Activated T-cell treated with anti-CD3 and anti-CD28 coated beads, Interleukin-2, amount 50 U/mL, for 4 hours (primary cell): ENCODE results near the gene SLIT1. TPM values are rescaled to one million over a fixed set of nuclear protein-coding genes. Genes with fewer than 3 reads are reported as not detected.

Experiments
- ATAC-seq, 2 donors: fragments of 200-7000 bp; cut with Tn5 transposase; one replicate each; pipeline ENCODE4 v1.10.0; 2021
- DNase-seq: peaks from one replicate; pipeline ENCODE4 v3.0.0-alpha.2; 2020
- H3K27me3 Mint-ChIP-seq: one replicate; pipeline ENCODE4 v1.8.0; 2021; ENCODE audit warnings: low read depth, mixed read lengths
- H3K36me3 Mint-ChIP-seq: one replicate; pipeline ENCODE4 v1.8.0; 2022; ENCODE audit warnings: mixed read lengths; ENCODE audit not compliant: insufficient read depth
- H3K4me1 Mint-ChIP-seq: one replicate; pipeline ENCODE4 v1.8.0; 2021; ENCODE audit warnings: low read depth, mixed read lengths
- H3K4me3 Mint-ChIP-seq: one replicate; pipeline ENCODE4 v1.8.0; 2021; ENCODE audit warnings: mild to moderate bottlenecking, moderate library complexity, mixed read lengths
- H3K9me3 Mint-ChIP-seq: one replicate; pipeline ENCODE4 v1.8.0; 2021; ENCODE audit warnings: mixed read lengths
- total RNA-seq, 3 donors: library from RNA; stranded (reverse); gene quantifications; one replicate each; pipeline ENCODE4 v1.2.1, GENCODE V29; 2021

The SLIT1 gene
- total RNA-seq, 3 donors from 2014 or later = 0.10 to 0.16 TPM; not detected in 1

DNA sequence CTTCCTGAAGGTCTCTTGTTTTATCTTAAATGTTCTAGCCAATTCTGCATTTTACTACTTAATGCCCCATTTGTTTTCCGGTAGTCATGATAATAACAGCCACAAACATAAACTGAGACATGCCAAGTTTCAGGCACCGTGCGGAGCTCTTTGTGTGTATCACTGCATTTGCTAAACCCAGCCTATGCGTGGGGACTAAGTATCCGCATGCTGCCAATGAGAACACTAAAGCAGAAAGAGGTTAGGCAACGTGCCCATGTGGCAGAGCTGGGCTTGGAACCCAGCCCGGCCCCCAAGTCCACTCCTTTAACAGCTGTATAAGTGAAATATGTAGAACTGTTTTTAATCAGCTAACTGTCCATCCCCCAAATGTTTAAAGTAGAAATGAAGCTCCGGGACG lies 54.1 kb downstream of the SLIT1 start:
- Mint-ChIP-seq H3K4me3 (no peak overlapping the region), H3K27me3 (peaks cover 9% of the 10 kb centered on the region), H3K36me3 (no peaks in the 10 kb centered on the region)

GRCh38 chr10:97131181-97131628 lies 54.6 kb downstream of the SLIT1 start:
- no peak for DNase-seq
- no peak for ATAC-seq
- Mint-ChIP-seq H3K36me3 (no peaks in the 10 kb centered on the region), H3K4me1 (no peaks in the 10 kb centered on the region), H3K4me3 (no peak overlapping the region), H3K9me3 (no peaks in the 10 kb centered on the region), H3K27me3 (peaks cover 9% of the 10 kb centered on the region)

More for the DNA sequence above, 54.1 kb downstream of the SLIT1 start:
- no peak for ATAC-seq
- no peak for DNase-seq
- H3K9me3 Mint-ChIP-seq = no peaks in the 10 kb centered on the region
- no peaks in the 10 kb centered on the region for H3K4me1 Mint-ChIP-seq

DNA sequence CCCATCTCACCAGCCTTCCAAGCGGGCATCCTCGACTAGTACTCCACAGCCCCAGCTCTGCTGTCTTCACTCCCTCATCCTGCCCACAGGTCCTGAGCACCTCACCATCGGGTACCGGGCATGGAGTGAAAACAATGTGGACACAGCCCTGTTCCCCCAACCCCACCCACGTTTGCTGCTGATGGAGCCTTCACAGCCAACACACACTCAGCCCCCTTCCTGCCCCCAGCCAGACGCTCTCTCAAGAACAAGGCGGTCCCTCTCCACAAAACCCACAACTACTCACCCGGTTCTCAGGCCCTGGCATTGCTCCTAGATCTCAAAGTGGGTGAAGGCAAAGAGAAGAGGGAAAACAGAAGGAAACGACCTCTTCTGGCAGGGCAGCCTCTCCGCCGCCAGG lies 56.1 kb downstream of the SLIT1 start:
- H3K27me3 Mint-ChIP-seq = peaks cover under 1% of the 10 kb centered on the region

GRCh38 chr10:97128516-97129154 lies 57.1 kb downstream of the SLIT1 start:
- ATAC-seq (no peak), DNase-seq (no peak)
- peaks cover 2% of the 10 kb centered on the region for H3K27me3 Mint-ChIP-seq
- H3K36me3 Mint-ChIP-seq = no peaks in the 10 kb centered on the region
- H3K9me3 Mint-ChIP-seq = no peaks in the 10 kb centered on the region
- H3K4me1 Mint-ChIP-seq = no peaks in the 10 kb centered on the region
- H3K4me3 Mint-ChIP-seq = no peak overlapping the region

More for the DNA sequence above, 56.1 kb downstream of the SLIT1 start:
- no peak for ATAC-seq
- H3K4me3 Mint-ChIP-seq = no peak overlapping the region
- no peak for DNase-seq
- H3K4me1 Mint-ChIP-seq = no peaks in the 10 kb centered on the region
- H3K9me3 Mint-ChIP-seq = no peaks in the 10 kb centered on the region
- no peaks in the 10 kb centered on the region for H3K36me3 Mint-ChIP-seq

- H3K36me3 Mint-ChIP-seq = no peaks in the 10 kb centered on the region
- ATAC-seq (no peak), DNase-seq (no peak)
- H3K4me1 Mint-ChIP-seq = no peaks in the 10 kb centered on the region
- peaks cover 3% of the 10 kb centered on the region for H3K27me3 Mint-ChIP-seq
- no peak overlapping the region for H3K4me3 Mint-ChIP-seq
- no peaks in the 10 kb centered on the region for H3K9me3 Mint-ChIP-seq
These were observed 57.7 kb downstream of the SLIT1 start for GRCh38 chr10:97128039-97128492.

GRCh38 chr10:97127509-97127908 lies 58.2 kb downstream of the SLIT1 start:
- Mint-ChIP-seq H3K4me3 (no peak overlapping the region), H3K9me3 (no peaks in the 10 kb centered on the region), H3K4me1 (no peaks in the 10 kb centered on the region), H3K27me3 (peaks cover 6% of the 10 kb centered on the region), H3K36me3 (no peaks in the 10 kb centered on the region)
- DNase-seq = no peak
- no peak for ATAC-seq

- DNase-seq (no peak), ATAC-seq (no peak)
- Mint-ChIP-seq H3K9me3 (no peaks in the 10 kb centered on the region), H3K27me3 (peaks cover 14% of the 10 kb centered on the region), H3K4me3 (no peak overlapping the region), H3K4me1 (no peaks in the 10 kb centered on the region), H3K36me3 (no peaks in the 10 kb centered on the region)
These were observed 61.5 kb downstream of the SLIT1 start for GRCh38 chr10:97124211-97124610.

DNA sequence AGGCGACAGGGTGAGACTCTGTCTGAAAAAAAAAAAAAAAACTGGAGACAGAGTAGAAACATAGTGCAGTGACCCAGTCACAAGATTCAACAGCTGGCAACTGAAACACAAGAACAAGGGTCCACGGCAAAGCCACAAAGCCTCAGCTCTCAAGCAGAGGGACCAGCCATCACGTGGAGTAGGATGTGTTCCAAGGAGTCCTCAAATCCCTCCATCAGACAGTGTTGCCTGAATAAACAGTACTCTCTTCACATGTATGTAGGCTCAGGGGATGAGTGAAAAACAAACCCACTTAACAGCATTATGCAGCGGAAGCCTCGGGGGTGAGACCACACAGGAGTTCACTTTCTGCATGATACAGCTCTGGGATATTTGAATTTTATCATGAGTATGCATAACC lies 62.0 kb downstream of the SLIT1 start:
- Mint-ChIP-seq H3K4me3 (no peak overlapping the region), H3K36me3 (no peaks in the 10 kb centered on the region), H3K27me3 (peaks cover 14% of the 10 kb centered on the region), H3K4me1 (no peaks in the 10 kb centered on the region), H3K9me3 (no peaks in the 10 kb centered on the region)
- DNase-seq = no peak
- ATAC-seq = no peak

GRCh38 chr10:97121041-97121440 lies 64.7 kb downstream of the SLIT1 start:
- Mint-ChIP-seq H3K9me3 (no peaks in the 10 kb centered on the region), H3K27me3 (peaks cover 14% of the 10 kb centered on the region), H3K4me3 (no peak overlapping the region), H3K36me3 (no peaks in the 10 kb centered on the region), H3K4me1 (no peaks in the 10 kb centered on the region)
- ATAC-seq (no peak), DNase-seq (no peak)

DNA sequence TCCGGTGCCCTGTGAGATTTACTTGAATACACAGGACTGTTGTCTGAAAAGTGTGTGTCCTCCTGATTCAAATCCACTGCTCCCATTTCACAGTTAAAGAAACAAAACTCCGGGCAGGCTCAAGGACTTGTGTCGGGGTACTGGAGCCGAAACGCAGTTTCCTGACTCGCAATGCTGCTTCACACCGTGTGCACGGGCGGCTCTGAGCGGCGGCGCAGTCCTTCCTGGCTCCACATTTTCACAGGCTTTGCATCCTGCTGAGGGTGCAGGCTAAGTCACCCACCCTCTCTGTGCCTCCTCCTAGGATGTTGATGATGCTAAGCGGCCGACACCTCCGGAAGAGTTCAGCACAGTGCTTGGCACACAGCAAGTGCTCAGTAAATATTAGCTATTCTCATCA lies 65.4 kb downstream of the SLIT1 start:
- Mint-ChIP-seq H3K4me1 (no peaks in the 10 kb centered on the region), H3K4me3 (no peak overlapping the region), H3K36me3 (no peaks in the 10 kb centered on the region), H3K9me3 (no peaks in the 10 kb centered on the region), H3K27me3 (peaks cover 15% of the 10 kb centered on the region)
- DNase-seq (no peak), ATAC-seq (no peak)

GRCh38 chr10:97119058-97119745 lies 66.6 kb downstream of the SLIT1 start:
- H3K36me3 Mint-ChIP-seq = no peaks in the 10 kb centered on the region

DNA sequence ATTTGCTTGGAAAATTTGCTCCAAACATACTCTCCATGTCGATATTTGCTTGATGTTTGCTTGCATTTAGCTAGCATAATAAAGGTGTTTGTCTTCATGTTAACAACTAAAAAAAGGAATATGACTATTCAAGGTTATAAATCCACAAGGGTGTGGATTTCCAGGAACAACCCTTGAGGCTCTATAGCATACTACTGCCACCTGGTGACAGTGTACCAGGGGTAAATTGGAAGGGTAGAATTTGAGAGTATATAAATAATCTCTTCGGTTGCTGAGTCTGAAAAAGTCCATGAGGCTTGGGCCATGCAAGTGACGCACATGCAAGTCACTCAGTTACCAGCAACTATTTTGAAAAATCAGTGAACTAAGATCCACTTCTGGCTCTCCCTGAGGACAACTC lies 68.4 kb downstream of the SLIT1 start:
- ATAC-seq = no peak
- no peaks in the 10 kb centered on the region for H3K4me1 Mint-ChIP-seq
- no peaks in the 10 kb centered on the region for H3K9me3 Mint-ChIP-seq
- no peak overlapping the region for H3K4me3 Mint-ChIP-seq
- H3K36me3 Mint-ChIP-seq = no peaks in the 10 kb centered on the region
- peaks cover 10% of the 10 kb centered on the region for H3K27me3 Mint-ChIP-seq
- DNase-seq = no peak

More at GRCh38 chr10:97119058-97119745, 66.6 kb downstream of the SLIT1 start:
- no peaks in the 10 kb centered on the region for H3K4me1 Mint-ChIP-seq
- H3K27me3 Mint-ChIP-seq = peaks cover 15% of the 10 kb centered on the region
- ATAC-seq (no peak), DNase-seq (no peak)
- no peaks in the 10 kb centered on the region for H3K9me3 Mint-ChIP-seq
- no peak overlapping the region for H3K4me3 Mint-ChIP-seq

DNA sequence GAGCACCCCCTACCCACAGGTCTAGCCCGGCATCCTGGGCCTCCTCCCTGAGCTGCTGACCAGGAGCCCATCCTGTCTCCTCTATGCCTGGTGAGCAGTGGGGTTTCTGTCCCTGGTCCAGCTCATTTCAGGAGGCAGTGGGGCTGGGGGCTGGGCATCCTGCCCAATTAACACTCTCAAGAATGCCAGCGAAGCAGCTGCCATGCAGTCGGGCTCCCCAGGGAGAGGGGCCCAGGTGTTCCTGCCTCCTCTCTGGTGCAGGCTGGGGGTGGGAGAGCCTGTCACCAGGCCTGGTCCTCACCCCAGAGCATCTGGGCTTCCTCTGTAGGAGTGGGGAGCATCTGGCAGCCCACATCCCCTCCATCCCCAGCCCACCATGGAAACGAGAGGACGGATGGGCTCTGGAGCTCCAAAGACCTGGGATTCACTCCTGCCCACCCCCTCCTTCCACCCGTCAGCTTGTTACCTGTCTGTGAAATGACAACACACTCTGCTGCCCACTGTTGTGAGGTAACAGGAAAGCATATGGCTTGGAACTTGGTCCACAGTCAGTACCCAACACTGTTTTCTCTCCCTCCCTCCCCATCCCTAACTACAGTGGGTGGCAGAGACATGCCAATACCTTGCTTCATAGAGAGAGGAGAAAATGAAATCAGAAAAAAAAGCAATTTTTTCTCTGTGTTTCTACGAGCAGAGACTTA lies 69.1 kb downstream of the SLIT1 start:
- no peaks in the 10 kb centered on the region for H3K36me3 Mint-ChIP-seq
- H3K9me3 Mint-ChIP-seq = no peaks in the 10 kb centered on the region
- DNase-seq (no peak), ATAC-seq (no peak)
- peaks cover 6% of the 10 kb centered on the region for H3K27me3 Mint-ChIP-seq
- H3K4me3 Mint-ChIP-seq = no peak overlapping the region
- H3K4me1 Mint-ChIP-seq = no peaks in the 10 kb centered on the region

DNA sequence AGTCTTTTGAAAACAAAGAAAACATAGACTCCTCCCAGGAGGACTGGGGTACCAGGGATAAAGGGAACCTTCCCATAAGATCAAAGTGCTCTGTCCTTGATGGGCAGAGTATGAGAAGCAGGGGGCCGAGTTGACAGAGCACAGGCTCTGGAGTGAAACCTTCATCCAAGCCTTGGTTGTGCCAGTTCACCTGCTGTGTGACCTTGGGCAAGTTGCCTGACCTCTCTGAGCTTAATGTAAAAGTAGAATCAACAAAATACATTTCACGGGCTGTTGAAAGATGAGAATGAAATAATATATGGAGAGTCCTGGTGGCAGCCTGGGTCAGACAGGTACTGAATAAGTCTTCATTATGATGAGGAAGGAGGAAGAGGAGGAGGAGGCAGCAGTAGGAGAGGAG lies 69.9 kb downstream of the SLIT1 start:
- H3K9me3 Mint-ChIP-seq = no peaks in the 10 kb centered on the region
- H3K4me3 Mint-ChIP-seq = no peak overlapping the region
- no peak for DNase-seq
- no peaks in the 10 kb centered on the region for H3K36me3 Mint-ChIP-seq
- H3K4me1 Mint-ChIP-seq = no peaks in the 10 kb centered on the region
- no peak for ATAC-seq
- peaks cover 5% of the 10 kb centered on the region for H3K27me3 Mint-ChIP-seq

DNA sequence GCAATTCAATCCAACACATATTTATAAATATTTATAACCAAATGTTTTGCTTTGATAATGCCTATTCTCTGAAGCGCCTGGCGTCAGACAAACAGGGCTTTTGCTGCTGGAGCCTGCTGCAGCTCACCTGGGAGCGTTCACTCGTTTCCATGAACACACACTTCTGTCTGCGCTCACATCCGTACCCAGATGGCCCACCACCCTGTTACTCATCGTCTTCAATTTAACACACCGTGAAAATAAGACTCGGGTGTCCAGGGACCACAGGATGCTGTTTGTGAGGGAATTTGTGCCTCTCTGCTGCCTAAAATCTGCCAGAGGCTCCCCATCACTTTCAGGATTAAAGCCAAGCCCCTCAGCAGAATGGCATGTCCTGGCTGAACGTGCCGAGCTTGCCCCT lies 74.1 kb downstream of the SLIT1 start:
- H3K4me3 Mint-ChIP-seq = no peak overlapping the region
- ATAC-seq (no peak), DNase-seq (no peak)
- H3K4me1 Mint-ChIP-seq = no peaks in the 10 kb centered on the region
- H3K36me3 Mint-ChIP-seq = no peaks in the 10 kb centered on the region
- H3K27me3 Mint-ChIP-seq = peaks cover 13% of the 10 kb centered on the region
- H3K9me3 Mint-ChIP-seq = no peaks in the 10 kb centered on the region
